Astrocyte of the cerebellum (primary cell): ENCODE measurements around the gene AMY2A.
"Not testable (repeated sequence)": the region's sequence is repeated elsewhere in the genome, so short reads cannot be mapped to it uniquely, and the experiment has no call there.

Source experiments
- DNase-seq: peaks from one replicate; pipeline ENCODE4 v3.0.0-alpha.2; 2011; ENCODE audit warnings: low read depth
- H3K4me3 ChIP-seq: 2 replicates; pipeline ENCODE4 v1.5.1; 2011; ENCODE audit warnings: mild to moderate bottlenecking, low read depth, low read length, moderate library complexity
- CTCF ChIP-seq: IDR thresholded peaks from 2 replicates; pipeline ENCODE4 v1.5.1; 2012; ENCODE audit warnings: low read length, low read depth, moderate library complexity, mild to moderate bottlenecking; ENCODE audit errors: missing control alignments
- in situ Hi-C: cut with HindIII; loops from 2 replicates; pipeline ENCODE4 v1.10.0; 2017; ENCODE audit warnings: low sequenced_read_pairs

The AMY2A gene

GRCh38 chr1:103616362-103616761 lies 865 bp upstream of the AMY2A start:
- TF ChIP-seq CTCF, result no peak
- in situ Hi-C loops, result no loop called here

GRCh38 chr1:103627436-103627835 lies 10.2 kb downstream of the AMY2A start:
- H3K4me3 ChIP-seq, in situ Hi-C loops, DNase-seq: not testable (repeated sequence)

More at GRCh38 chr1:103616362-103616761, 865 bp upstream of the AMY2A start:
- no peak overlapping the region for H3K4me3 ChIP-seq
- no peak for DNase-seq

GRCh38 chr1:103641194-103641593 lies 24.0 kb downstream of the AMY2A start:
- in situ Hi-C loops, H3K4me3 ChIP-seq, DNase-seq: not testable (repeated sequence)

- DNase-seq, in situ Hi-C loops, H3K4me3 ChIP-seq: not testable (repeated sequence)
These were observed 26.7 kb downstream of the AMY2A start for GRCh38 chr1:103643908-103644307.

- H3K4me3 ChIP-seq, in situ Hi-C loops, DNase-seq: not testable (repeated sequence)
These were observed 33.1 kb downstream of the AMY2A start for GRCh38 chr1:103650305-103650704.

GRCh38 chr1:103650889-103651288 lies 33.7 kb downstream of the AMY2A start:
- H3K4me3 ChIP-seq, result not testable (repeated sequence)

GRCh38 chr1:103654133-103654532 lies 36.9 kb downstream of the AMY2A start:
- H3K4me3 ChIP-seq, in situ Hi-C loops, DNase-seq: not testable (repeated sequence)

More at GRCh38 chr1:103650889-103651288, 33.7 kb downstream of the AMY2A start:
- in situ Hi-C loops, DNase-seq: not testable (repeated sequence)

GRCh38 chr1:103655460-103655859 lies 38.2 kb downstream of the AMY2A start, which contains the start of gene AMY1A:
AMY1A (plus strand) TSS chr1:103655760; CDS start chr1:103656331, 571 bp downstream.
- not testable (repeated sequence) for H3K4me3 ChIP-seq

More at GRCh38 chr1:103655460-103655859, 38.2 kb downstream of the AMY2A start, which contains the start of gene AMY1A:
- DNase-seq, in situ Hi-C loops: not testable (repeated sequence)
